ENCODE results near the gene CENPM.
A peak's percentile ranks its signal among the peaks of the same experiment; 100 is the strongest.

The CENPM gene

GRCh38 chr22:41940832-41941765 lies 5.9 kb downstream of the CENPM start:
- FAIRE-seq (no peak), DNase-seq (ENCODE audit: insufficient read length, low spot score) (no peak)
- TF ChIP-seq CTCF (IDR thresholded peaks at IDR 0.05; ENCODE audit: insufficient read depth, missing control alignments), result peak; percentile 94

GRCh38 chr22:41939981-41940831 lies 6.7 kb downstream of the CENPM start:
- DNase-seq (ENCODE audit: insufficient read length, low spot score), result no peak
- no peak for TF ChIP-seq CTCF (IDR thresholded peaks at IDR 0.05; ENCODE audit: insufficient read depth, missing control alignments)
- no peak for FAIRE-seq

GRCh38 chr22:41936894-41937169 lies 10.1 kb downstream of the CENPM start:
- FAIRE-seq, result no peak
- no peak for TF ChIP-seq CTCF (IDR thresholded peaks at IDR 0.05; ENCODE audit: insufficient read depth, missing control alignments)

GRCh38 chr22:41935509-41935908 lies 11.4 kb downstream of the CENPM start:
- DNase-seq (ENCODE audit: insufficient read length, low spot score) (no peak), FAIRE-seq (no peak)
- TF ChIP-seq CTCF (IDR thresholded peaks at IDR 0.05; ENCODE audit: insufficient read depth, missing control alignments), result no peak

More at GRCh38 chr22:41936894-41937169, 10.1 kb downstream of the CENPM start:
- no peak for DNase-seq (ENCODE audit: insufficient read length, low spot score)

- FAIRE-seq (no peak), DNase-seq (ENCODE audit: insufficient read length, low spot score) (no peak)
- no peak for TF ChIP-seq CTCF (IDR thresholded peaks at IDR 0.05; ENCODE audit: insufficient read depth, missing control alignments)
Measured at GRCh38 chr22:41935015-41935351, 12.0 kb downstream of the CENPM start.

GRCh38 chr22:41934284-41935014 lies 12.5 kb downstream of the CENPM start:
- TF ChIP-seq CTCF (IDR thresholded peaks at IDR 0.05; ENCODE audit: insufficient read depth, missing control alignments), result no peak
- FAIRE-seq (no peak), DNase-seq (ENCODE audit: insufficient read length, low spot score) (no peak)

Measured in D721Med (cell line).